TTC549 (cell line): ENCODE measurements around the gene SOX6.

Source experiments
- FAIRE-seq: peaks from 2 replicates; lab custom pipeline; 2012; peaks lifted over from hg19 to GRCh38; lab: Jason Lieb, UNC

SOX6 gene

DNA sequence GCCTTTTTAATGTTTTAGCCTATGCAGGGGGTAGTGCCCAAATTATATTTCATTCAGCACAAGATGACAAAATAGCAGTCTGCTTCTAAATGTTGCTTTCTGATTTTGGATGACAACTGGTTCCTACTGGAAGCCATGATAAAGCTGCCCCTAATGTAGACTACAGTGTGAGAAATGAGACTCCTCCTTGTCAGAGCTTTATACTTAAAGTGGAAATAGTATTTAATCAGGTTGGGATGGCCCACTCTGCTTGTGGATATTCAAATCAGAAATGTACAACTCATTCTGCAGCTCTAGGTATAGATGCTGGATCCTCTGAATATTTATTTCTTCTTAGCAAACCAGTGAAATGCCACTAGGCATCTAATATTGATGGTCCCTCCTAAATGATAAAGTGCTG lies 171.3 kb downstream of the SOX6 start:
- no peak for FAIRE-seq

- FAIRE-seq: no peak
Observed at GRCh38 chr11:16184588-16184987, 171.8 kb downstream of the SOX6 start.

DNA sequence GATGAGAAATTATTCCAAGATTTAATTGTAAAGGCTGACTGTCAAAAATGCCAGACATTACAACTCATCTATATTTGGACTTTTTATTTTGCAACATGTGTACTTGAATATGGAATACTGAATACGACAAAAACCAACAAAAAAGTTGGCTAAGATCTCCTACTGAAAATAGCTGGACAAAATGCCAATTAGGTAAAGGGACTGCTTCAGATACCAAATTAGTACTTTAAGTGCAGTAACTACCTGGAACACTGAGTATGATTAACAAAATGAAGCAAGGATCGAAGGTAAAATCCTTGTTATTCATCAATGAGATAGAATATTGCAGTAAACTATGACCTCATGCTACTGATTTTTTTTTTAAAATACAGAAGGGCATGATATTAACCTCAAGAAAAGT lies 173.8 kb downstream of the SOX6 start:
- FAIRE-seq: no peak

DNA sequence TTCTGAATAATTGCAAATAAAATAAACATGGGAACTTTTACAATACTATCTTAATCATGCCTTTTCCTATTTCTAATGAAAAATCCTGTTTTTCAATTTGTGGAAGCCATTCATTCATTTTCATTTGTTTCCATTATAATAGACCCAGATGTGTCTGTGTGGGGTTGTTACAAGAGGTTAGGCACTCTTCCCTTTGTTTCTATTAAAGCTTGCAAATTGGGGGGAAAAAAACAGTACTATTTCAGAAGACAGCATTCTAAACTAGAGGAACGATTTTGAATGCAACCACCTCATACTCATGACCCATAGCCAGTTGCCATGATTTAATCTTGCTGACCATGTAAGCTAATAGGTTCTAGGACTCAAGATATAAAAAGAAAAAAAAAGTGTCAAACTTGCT lies 175.5 kb downstream of the SOX6 start:
- FAIRE-seq: no peak

- FAIRE-seq: no peak
Observed at GRCh38 chr11:16179676-16180075, 176.7 kb downstream of the SOX6 start.

GRCh38 chr11:16178273-16178672 lies 178.1 kb downstream of the SOX6 start:
- FAIRE-seq: no peak

DNA sequence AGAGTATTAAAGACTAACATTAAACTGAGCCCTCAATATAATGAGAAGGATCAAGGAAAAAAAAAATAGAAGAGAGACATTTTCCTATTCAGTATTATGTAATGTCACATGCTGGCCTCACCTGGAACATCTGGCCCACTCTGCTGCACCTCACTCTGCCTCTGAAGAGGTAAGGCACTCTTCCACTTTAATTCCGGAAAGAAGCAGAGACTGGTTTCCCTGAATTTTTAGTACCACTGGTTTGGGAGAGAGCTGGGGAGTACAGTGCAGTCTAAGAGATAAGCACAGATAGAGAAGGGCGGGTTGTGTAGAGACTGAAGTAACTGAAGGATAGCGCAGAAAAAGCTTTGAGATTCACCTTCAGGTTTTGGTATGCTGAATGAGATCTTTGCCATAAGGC lies 178.7 kb downstream of the SOX6 start:
- no peak for FAIRE-seq

DNA sequence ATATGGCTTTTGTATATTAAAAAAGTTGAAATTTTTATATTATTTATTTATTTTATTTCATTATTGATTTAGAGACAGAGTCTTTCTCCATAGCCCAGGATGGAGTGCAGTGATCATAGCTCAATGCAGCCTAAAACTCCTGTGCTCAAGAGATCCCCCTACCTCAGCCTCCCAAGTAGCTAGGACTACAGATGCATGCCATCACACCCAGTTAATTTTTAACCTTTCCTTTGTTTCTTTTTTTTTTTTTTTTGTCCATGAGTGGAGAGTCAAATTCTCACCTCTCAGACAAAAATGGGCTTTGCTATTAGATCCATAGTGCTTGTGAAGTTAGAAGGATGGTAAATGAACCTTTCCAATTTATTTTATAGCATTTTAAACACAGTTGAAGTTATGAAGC lies 182.5 kb downstream of the SOX6 start:
- FAIRE-seq: no peak

- no peak for FAIRE-seq
Observed at GRCh38 chr11:16171882-16172281, 184.5 kb downstream of the SOX6 start.

- FAIRE-seq: no peak
Observed at GRCh38 chr11:16169956-16170847, 186.1 kb downstream of the SOX6 start.

DNA sequence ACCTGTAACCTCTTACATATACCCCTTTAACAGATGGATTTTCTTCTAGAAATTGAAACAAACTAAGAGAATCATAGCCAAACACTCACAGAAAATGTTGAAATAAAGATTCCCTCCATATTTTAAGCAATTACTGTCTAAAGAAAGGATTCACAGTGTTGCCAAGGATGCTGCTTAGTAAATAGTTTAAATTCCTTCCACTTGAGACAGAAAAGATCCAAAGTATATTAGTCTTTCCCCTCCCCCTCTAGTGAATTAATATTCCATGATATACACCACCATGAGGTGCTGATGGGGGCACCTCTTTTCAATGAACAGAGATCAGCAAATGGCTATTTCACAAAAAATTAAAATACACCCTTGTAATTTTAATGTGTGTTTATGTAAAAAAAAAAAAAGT lies 186.8 kb downstream of the SOX6 start:
- no peak for FAIRE-seq

DNA sequence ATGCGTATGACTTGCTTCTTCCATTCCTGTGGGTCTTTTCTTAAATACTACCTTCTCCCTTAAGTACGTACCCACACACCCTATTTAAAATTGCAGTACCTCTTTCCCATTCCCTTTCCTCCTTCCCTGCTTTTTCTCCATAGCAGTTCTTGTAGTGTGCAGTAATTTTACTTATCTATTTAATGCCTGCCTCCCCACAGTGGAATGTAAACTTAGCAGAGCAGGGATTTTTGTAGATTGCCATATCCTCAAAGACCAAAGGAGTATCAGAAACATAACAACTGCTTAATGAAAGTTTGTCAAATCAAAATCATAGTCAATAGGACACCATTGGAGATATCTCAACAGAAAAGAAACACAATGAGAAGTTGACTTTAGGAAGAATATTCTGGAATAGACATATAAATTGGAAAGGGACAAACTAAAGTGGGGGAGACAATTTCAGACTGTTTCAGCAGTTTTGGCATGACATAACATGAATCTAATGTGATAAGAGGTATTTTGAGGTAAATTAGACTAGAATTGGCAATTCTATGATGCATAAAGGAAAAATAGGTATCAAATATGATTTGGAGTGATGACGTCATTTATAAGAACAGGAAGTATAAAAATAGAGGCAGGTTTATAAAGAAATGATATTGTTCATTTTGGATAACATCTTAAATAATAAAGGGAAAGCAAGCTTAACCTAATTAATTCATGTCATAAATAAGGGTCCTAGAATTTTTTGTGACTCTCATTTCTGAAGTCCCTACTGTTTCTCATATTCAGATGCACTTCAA lies 188.4 kb downstream of the SOX6 start:
- FAIRE-seq: no peak

GRCh38 chr11:16166571-16166970 lies 189.8 kb downstream of the SOX6 start:
- no peak for FAIRE-seq

- no peak for FAIRE-seq
Observed at GRCh38 chr11:16160146-16160545, 196.2 kb downstream of the SOX6 start.

DNA sequence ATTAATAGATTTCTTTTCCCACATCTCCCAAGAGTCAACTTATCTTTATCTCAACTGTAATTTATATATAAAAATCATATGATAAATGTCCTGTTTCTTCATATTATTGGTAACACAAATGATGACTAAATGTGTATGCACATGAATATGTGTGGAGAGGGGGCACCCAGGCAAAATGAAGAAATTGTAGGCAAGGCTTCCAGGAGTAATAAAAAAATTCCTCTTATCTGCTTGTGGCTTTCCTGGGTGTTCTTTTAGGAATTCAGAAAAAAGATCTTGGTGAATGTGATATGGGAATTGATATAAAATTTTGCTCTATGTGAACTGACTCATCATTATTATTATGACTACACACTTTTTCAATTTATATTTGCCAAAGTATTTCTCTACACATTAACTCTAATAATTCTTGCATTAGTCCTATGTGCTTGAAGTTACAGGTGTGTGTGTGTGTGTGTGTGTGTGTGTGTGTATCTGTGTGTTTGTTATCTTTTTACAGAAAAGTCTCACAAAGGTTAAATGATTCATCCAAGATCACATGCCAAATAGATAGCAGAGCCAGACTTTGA lies 197.8 kb downstream of the SOX6 start:
- FAIRE-seq: no peak

DNA sequence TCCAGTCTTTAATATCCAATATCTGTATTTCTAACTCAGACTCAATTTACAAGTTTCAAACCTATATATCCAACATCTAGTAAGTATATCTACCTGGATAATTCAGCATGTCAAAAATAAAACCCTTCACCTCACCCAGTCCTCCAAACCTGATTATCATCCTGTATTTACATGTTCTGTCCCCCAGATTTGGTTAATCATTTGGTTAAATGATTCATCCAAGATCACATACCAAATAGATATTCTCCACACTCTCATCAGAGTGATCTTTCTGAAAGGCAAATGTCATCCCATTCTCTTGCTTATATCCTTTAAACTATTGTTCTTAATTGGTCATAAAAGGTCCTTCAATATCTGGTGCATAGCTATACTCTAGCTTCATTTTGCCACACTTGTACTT lies 199.0 kb downstream of the SOX6 start:
- FAIRE-seq: no peak

- no peak for FAIRE-seq
Observed at GRCh38 chr11:16155448-16155847, 200.9 kb downstream of the SOX6 start.

GRCh38 chr11:16154715-16155396 lies 201.5 kb downstream of the SOX6 start:
- no peak for FAIRE-seq

DNA sequence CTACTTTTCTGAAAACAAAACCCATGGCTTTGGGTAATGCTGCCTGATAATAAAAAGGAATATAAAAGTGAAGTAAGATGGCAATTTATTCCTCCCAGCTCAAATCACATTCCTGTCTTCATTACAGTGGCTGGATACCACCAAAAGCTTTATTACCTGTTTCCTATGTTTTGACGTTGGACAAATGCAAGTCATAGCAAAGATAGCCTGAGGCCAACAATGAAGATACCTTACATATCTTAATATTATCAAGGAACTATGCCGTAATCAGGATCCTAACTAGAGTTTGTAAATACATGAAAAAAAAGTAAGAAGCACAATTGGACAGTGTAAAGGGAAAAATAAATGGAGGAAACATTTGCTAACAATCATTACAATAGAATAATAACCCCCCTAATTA lies 202.4 kb downstream of the SOX6 start:
- no peak for FAIRE-seq

DNA sequence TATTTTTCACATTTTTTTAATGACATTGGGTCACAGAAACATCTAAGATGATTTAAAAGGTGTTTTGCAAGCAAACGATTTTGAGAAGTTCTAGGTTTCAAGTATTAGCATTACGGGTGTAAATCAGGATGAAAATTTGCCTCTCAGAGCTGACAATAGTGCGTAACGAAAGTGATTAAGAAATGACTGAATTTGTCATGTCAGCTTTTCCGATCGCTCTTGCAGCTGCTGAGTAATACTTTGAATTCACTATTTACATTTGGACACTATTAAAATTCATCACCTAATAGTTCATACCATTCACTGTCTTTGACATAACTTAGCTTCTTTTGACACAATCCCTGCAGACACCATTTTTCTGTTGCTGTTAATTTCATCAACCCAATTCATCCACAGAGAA lies 205.2 kb downstream of the SOX6 start:
- FAIRE-seq: no peak

DNA sequence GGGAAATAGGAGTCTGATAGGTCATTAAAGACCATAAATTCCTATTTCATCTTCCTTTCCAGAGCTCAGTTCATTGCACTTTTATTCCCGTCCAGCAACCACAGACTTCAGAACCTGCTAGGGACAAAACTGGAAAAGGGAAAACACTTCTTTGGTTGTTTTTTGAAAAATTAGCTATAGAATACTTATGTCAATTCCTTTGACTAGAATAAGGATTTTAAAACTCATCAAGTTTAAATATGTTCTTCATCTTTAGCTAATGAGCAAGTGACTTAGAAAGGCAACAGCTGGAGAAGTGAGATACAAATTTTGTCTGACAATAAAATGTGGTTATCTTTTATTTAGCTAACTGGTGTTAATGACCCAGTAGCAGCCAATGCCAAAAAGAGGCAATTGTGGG lies 206.9 kb downstream of the SOX6 start:
- no peak for FAIRE-seq

- no peak for FAIRE-seq
Observed at GRCh38 chr11:16148301-16148931, 207.9 kb downstream of the SOX6 start.
